ENCODE data around the gene MBNL1.

MBNL1 gene

DNA sequence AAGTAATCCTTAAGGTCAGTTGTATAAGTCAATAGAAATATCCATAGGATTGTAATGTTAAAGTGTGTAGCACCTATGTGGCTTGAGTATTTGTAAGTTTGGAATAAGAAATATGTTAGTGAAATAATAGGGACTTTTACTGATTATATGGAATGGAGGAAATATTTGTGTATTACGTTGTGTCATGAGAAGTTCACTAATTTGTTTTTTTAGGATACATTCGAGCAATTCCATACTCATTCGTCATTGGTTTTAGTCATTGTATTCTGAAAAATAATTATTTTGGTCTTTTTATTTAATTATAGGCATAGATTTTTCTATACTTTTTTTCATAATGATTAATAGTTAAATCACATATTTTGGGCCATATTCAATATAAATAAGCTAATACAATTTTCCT, 21.0 kb downstream of the MBNL1 start:
- TF ChIP-seq, protein P1, sequence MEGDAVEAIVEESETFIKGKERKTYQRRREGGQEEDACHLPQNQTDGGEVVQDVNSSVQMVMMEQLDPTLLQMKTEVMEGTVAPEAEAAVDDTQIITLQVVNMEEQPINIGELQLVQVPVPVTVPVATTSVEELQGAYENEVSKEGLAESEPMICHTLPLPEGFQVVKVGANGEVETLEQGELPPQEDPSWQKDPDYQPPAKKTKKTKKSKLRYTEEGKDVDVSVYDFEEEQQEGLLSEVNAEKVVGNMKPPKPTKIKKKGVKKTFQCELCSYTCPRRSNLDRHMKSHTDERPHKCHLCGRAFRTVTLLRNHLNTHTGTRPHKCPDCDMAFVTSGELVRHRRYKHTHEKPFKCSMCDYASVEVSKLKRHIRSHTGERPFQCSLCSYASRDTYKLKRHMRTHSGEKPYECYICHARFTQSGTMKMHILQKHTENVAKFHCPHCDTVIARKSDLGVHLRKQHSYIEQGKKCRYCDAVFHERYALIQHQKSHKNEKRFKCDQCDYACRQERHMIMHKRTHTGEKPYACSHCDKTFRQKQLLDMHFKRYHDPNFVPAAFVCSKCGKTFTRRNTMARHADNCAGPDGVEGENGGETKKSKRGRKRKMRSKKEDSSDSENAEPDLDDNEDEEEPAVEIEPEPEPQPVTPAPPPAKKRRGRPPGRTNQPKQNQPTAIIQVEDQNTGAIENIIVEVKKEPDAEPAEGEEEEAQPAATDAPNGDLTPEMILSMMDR (IDR thresholded peaks at IDR 0.05; ENCODE audit: low read depth, low read length), result no peak
- Histone ChIP-seq H3K27me3 (ENCODE audit: insufficient read depth, low read depth, severe bottlenecking) (no peaks in the 10 kb centered on the region), H3K27ac (no peak overlapping the region), H3K36me3 (no peaks in the 10 kb centered on the region), H3K4me3 (ENCODE audit: low read depth, low read length) (no peak overlapping the region), H3K9me3 (ENCODE audit: severe bottlenecking) (no peaks in the 10 kb centered on the region)
- DNase-seq, result no peak

DNA sequence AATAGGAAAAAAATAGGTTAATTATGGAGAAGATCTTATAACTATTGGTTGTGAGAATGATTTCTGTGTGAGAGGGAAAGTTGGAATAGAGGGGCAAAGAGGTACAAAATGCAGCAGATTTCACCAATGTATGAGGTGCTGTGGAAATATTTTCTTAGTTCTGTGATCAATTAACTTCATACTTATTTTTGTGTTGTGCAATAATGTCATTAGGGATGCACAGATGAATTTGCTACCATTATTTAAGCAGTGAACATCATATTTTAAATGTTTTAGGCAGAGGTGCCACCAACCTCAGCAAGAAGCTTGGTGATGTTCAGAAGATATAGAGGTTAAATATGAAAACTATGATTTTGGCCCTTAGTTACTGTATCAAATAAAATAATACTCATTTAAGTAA, 21.6 kb downstream of the MBNL1 start:
- Histone ChIP-seq H3K4me3 (ENCODE audit: low read depth, low read length) (no peak overlapping the region), H3K27ac (no peak overlapping the region)
- no peak for DNase-seq

DNA sequence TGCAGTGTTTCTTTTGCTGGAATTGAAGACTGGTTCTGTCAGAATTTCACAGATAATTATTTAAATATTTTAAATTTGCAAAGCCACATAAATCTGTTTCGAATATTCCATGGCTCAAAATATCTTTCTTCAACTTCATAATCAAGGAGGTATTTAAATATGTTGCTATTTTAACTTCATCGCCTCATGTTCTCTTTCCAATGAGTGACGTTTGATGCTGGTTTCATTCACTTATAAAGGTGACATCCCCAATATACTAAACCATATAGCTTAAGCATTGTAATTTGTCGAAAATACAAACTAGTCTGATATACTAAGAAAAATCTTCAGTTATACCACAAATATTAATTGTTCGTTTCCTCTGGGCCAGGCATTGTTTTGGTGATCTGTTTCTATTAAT, 22.5 kb downstream of the MBNL1 start:
- Histone ChIP-seq H3K9me3 (ENCODE audit: severe bottlenecking) (no peaks in the 10 kb centered on the region), H3K27ac (no peak overlapping the region), H3K4me3 (ENCODE audit: low read depth, low read length) (no peak overlapping the region), H3K36me3 (no peaks in the 10 kb centered on the region), H3K27me3 (ENCODE audit: insufficient read depth, low read depth, severe bottlenecking) (no peaks in the 10 kb centered on the region)
- TF ChIP-seq, protein P1 (IDR thresholded peaks at IDR 0.05; ENCODE audit: low read depth, low read length), result no peak
- DNase-seq, result no peak

More for the DNA sequence above, 21.6 kb downstream of the MBNL1 start:
- TF ChIP-seq, protein P1 (IDR thresholded peaks at IDR 0.05; ENCODE audit: low read depth, low read length), result no peak
- Histone ChIP-seq H3K27me3 (ENCODE audit: insufficient read depth, low read depth, severe bottlenecking) (no peaks in the 10 kb centered on the region), H3K36me3 (no peaks in the 10 kb centered on the region), H3K9me3 (ENCODE audit: severe bottlenecking) (no peaks in the 10 kb centered on the region)

DNA sequence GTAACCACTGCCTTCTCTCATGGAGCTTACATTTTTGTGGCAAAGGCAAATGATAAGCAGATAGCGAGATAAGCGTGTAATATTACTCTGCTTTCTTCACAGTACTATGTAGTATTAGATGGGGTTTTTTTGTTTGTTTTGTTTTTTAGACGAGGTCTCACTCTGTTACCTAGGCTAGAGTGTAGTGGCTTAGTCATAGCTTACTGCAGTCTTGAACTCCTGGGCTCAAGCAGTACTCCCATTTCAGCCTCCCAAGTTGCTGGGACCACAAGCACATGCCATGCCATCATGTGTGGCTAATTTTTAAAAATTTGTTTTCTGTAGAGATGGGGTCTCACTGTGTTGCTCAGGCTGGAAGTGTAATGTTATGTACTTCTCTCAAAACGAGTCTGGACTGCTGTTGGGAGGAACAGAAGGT, 22.9 kb downstream of the MBNL1 start:
- TF ChIP-seq, protein P1 (IDR thresholded peaks at IDR 0.05; ENCODE audit: low read depth, low read length), result no peak
- Histone ChIP-seq H3K9me3 (ENCODE audit: severe bottlenecking) (no peaks in the 10 kb centered on the region), H3K4me3 (ENCODE audit: low read depth, low read length) (no peak overlapping the region), H3K36me3 (no peaks in the 10 kb centered on the region), H3K27me3 (ENCODE audit: insufficient read depth, low read depth, severe bottlenecking) (no peaks in the 10 kb centered on the region), H3K27ac (no peak overlapping the region)
- no peak for DNase-seq

DNA sequence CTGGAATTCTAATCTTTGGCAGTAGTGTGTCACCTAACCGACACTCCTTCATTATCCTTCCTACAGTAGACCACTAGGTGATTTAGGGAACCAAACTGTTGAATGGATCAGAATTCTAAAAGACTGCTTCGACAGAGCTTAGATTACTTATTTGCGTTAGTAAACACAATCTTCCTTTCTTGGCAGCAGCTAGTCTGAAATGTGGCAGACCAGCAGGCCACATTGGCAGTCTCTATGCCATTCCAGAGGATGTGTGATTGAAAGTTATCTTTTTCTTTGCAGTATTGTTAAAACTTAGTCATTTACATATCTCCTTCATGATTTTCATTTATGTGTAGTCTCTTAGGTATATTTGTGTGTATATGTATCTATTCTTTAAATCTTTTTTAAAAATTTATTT, 23.6 kb downstream of the MBNL1 start:
- Histone ChIP-seq H3K27me3 (ENCODE audit: insufficient read depth, low read depth, severe bottlenecking) (no peaks in the 10 kb centered on the region), H3K9me3 (ENCODE audit: severe bottlenecking) (no peaks in the 10 kb centered on the region), H3K4me3 (ENCODE audit: low read depth, low read length) (no peak overlapping the region), H3K36me3 (no peaks in the 10 kb centered on the region), H3K27ac (no peak overlapping the region)
- TF ChIP-seq, protein P1 (IDR thresholded peaks at IDR 0.05; ENCODE audit: low read depth, low read length), result no peak
- no peak for DNase-seq

DNA sequence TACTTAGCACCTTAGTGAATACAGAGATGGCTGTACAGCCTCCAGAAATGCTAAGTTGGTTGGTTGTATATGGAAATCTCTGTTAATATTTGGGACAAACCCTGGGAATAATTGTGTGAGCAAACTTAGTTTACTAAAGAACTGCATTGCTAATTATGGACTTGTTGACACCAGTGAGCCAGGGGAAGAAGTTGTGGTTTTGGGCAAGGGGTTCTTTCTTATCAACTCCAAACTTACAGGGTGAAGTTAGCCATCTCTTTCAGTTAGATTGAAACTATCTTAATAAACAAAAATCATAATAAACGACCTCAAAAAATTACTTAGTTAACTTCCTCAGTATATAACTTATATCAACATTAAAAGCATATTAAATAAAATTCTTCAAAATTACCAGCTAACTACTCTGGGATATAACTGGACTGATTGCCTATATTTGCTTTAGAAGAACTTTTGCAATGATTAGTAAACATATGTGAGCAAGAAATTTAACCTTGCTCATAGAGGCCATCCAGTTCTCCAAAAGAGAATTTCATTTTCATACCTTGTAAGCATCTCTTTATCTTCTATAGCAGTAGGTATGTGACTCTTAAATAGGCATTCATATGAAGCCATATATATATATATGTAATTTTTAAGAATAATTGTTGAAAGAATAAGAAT, 24.7 kb downstream of the MBNL1 start:
- H3K27ac ChIP-seq, result no peak overlapping the region
- TF ChIP-seq, protein P1 (IDR thresholded peaks at IDR 0.05; ENCODE audit: low read depth, low read length), result no peak

More for the DNA sequence above, 24.7 kb downstream of the MBNL1 start:
- Histone ChIP-seq H3K36me3 (no peaks in the 10 kb centered on the region), H3K9me3 (ENCODE audit: severe bottlenecking) (no peaks in the 10 kb centered on the region), H3K4me3 (ENCODE audit: low read depth, low read length) (no peak overlapping the region), H3K27me3 (ENCODE audit: insufficient read depth, low read depth, severe bottlenecking) (no peaks in the 10 kb centered on the region)
- DNase-seq, result no peak

Measured in WERI-Rb-1 (cell line).